GM23338 (cell line): ENCODE measurements around the gene SLC1A6. TPM values are rescaled to one million over a fixed set of nuclear protein-coding genes. Genes with fewer than 3 reads are reported as not detected.

ENCODE experiments used
- ATAC-seq: fragments of 200-7000 bp; cut with Tn5 transposase; 3 replicates; pipeline ENCODE4 v1.9.1; 2020
- DNase-seq: peaks from one replicate; pipeline ENCODE4 v3.0.0-alpha.2; 2015; ENCODE audit warnings: low spot score
- H2AFZ ChIP-seq: fragments of 200-600 bp; sonication (generic); 2 replicates; pipeline ENCODE4 v1.8.0; 2016; ENCODE audit warnings: antibody characterized with exemption, mild to moderate bottlenecking, moderate library complexity
- H3F3A ChIP-seq: fragments of 200-600 bp; sonication (generic); replicated peaks from 2 replicates; pipeline ENCODE4 v1.8.0; 2017; ENCODE audit warnings: antibody characterized with exemption, mixed run types, low read depth
- H3K27ac ChIP-seq: fragments of 200-600 bp; sonication (generic); 2 replicates; pipeline ENCODE4 v1.6.1; 2016; ENCODE audit warnings: low read depth
- H3K27me3 ChIP-seq: fragments of 200-600 bp; sonication (generic); 2 replicates; pipeline ENCODE4 v1.8.0; 2016; ENCODE audit warnings: mild to moderate bottlenecking, mixed run types, moderate library complexity; ENCODE audit not compliant: insufficient read depth
- H3K36me3 ChIP-seq: fragments of 200-600 bp; sonication (generic); 2 replicates; pipeline ENCODE4 v1.8.0; 2016; ENCODE audit warnings: mild to moderate bottlenecking; ENCODE audit not compliant: insufficient read depth
- H3K4me1 ChIP-seq: fragments of 200-600 bp; sonication (generic); 2 replicates; pipeline ENCODE4 v1.8.0; 2016; ENCODE audit warnings: mild to moderate bottlenecking, moderate library complexity; ENCODE audit not compliant: insufficient read depth
- H3K4me2 ChIP-seq: fragments of 200-600 bp; sonication (generic); 2 replicates; pipeline ENCODE4 v1.7.1; 2017; ENCODE audit warnings: mixed run types
- H3K4me3 ChIP-seq: fragments of 200-600 bp; sonication (generic); 2 replicates; pipeline ENCODE4 v1.6.1; 2016; ENCODE audit warnings: mixed run types
- H3K79me2 ChIP-seq: fragments of 200-600 bp; sonication (generic); replicated peaks from 2 replicates; pipeline ENCODE4 v1.8.0; 2017; ENCODE audit warnings: mild to moderate bottlenecking; ENCODE audit not compliant: insufficient read depth
- H3K9me2 ChIP-seq: fragments of 200-600 bp; sonication (generic); 2 replicates; pipeline ENCODE4 v1.8.0; 2017; ENCODE audit not compliant: insufficient read depth
- H4K20me1 ChIP-seq: fragments of 200-600 bp; sonication (generic); replicated peaks from 2 replicates; pipeline ENCODE4 v1.8.0; 2017; ENCODE audit warnings: mild to moderate bottlenecking; ENCODE audit not compliant: insufficient read depth
- H3K27ac Mint-ChIP-seq: 2 replicates; pipeline ENCODE4 v1.8.0; 2020; ENCODE audit warnings: inconsistent platforms, mild to moderate bottlenecking, moderate library complexity, mixed read lengths
- H3K27me3 Mint-ChIP-seq: 3 replicates; pipeline ENCODE4 v1.8.0; 2022; ENCODE audit warnings: low read depth, mild to moderate bottlenecking, moderate library complexity, mixed read lengths, inconsistent platforms; ENCODE audit not compliant: insufficient read depth, poor library complexity
- H3K36me3 Mint-ChIP-seq: 3 replicates; pipeline ENCODE4 v1.8.0; 2021; ENCODE audit warnings: low read depth, mild to moderate bottlenecking, inconsistent platforms, moderate library complexity, mixed read lengths
- H3K4me1 Mint-ChIP-seq: 3 replicates; pipeline ENCODE4 v1.8.0; 2020; ENCODE audit warnings: mild to moderate bottlenecking, inconsistent platforms, mixed read lengths
- H3K4me3 Mint-ChIP-seq: 3 replicates; pipeline ENCODE4 v1.8.0; 2021; ENCODE audit warnings: moderate library complexity, mild to moderate bottlenecking, inconsistent platforms, mixed read lengths
- H3K9me3 Mint-ChIP-seq: 3 replicates; pipeline ENCODE4 v1.8.0; 2020; ENCODE audit warnings: moderate library complexity, mild to moderate bottlenecking, inconsistent platforms, mixed read lengths
- CREB1 ChIP-seq: fragments of 250-450 bp; sonication (Bioruptor Pico); IDR thresholded peaks from 2 replicates; pipeline ENCODE4 v1.5.0; 2020; ENCODE audit warnings: low read depth, mild to moderate bottlenecking, moderate library complexity
- EZH2 ChIP-seq: fragments of 200-600 bp; sonication (generic); IDR thresholded peaks from one replicate; pipeline ENCODE4 v1.8.0; 2017; ENCODE audit warnings: antibody characterized with exemption, mild to moderate bottlenecking, low read depth; ENCODE audit not compliant: unreplicated experiment
- EZH2phosphoT487 ChIP-seq: fragments of 200-600 bp; sonication (generic); IDR thresholded peaks from one replicate; pipeline ENCODE4 v1.8.1; 2018; ENCODE audit warnings: antibody characterized with exemption; ENCODE audit not compliant: unreplicated experiment
- JUNB ChIP-seq: IDR thresholded peaks from one replicate; pipeline ENCODE4 v1.6.1; 2016; ENCODE audit warnings: antibody characterized with exemption; ENCODE audit not compliant: unreplicated experiment
- NANOG ChIP-seq: IDR thresholded peaks from 2 replicates; pipeline ENCODE4 v1.6.1; 2016; ENCODE audit warnings: antibody characterized with exemption, borderline replicate concordance
- POLR2AphosphoS5 ChIP-seq: IDR thresholded peaks from 2 replicates; pipeline ENCODE4 v1.6.1; 2016; ENCODE audit warnings: antibody characterized with exemption, low read depth
- STAT1 ChIP-seq: IDR thresholded peaks from one replicate; pipeline ENCODE4 v1.6.1; 2016; ENCODE audit warnings: antibody characterized with exemption; ENCODE audit not compliant: unreplicated experiment
- ZNF114 ChIP-seq: fragments of 250-450 bp; sonication (Bioruptor Pico); IDR thresholded peaks from 2 replicates; pipeline ENCODE4 v1.5.0; 2020; ENCODE audit warnings: mild to moderate bottlenecking, moderate library complexity
- ZNF331 ChIP-seq: fragments of 250-450 bp; sonication (Bioruptor Pico); IDR thresholded peaks from 2 replicates; pipeline ENCODE4 v1.5.0; 2020; ENCODE audit warnings: low read depth, mild to moderate bottlenecking, moderate library complexity
- polyA plus RNA-seq: library from polyadenylated mRNA; unstranded; fragments of >200 nt; fragmentation: Nextera tagmentation; extraction: Ambion mirVana; gene quantifications from 2 replicates; pipeline ENCODE4 v1.2.1, GENCODE V29; 2016
- total RNA-seq: library from RNA; depleted of rRNA; stranded (reverse); fragments of >200 nt; shearing (Covaris generic); gene quantifications from 2 replicates; pipeline ENCODE4 v1.2.3, GENCODE V29; 2014
- TF ChIP-seq, protein P1 (sequence below), 2 experiments: fragments of 200-600 bp in 1 of 2; sonication (generic) in 1 of 2; conservative IDR thresholded peaks; 2 replicates each; pipeline versions ENCODE4 v1.5.1 to v1.6.1; 2016 to 2017; ENCODE audit warnings: antibody characterized with exemption in 2 of 2, low read depth in 2 of 2, mild to moderate bottlenecking in 2 of 2, moderate library complexity in 1 of 2
- TF ChIP-seq, protein P2 (sequence below): IDR thresholded peaks from one replicate; pipeline ENCODE4 v1.6.1; 2018; ENCODE audit warnings: antibody characterized with exemption; ENCODE audit not compliant: unreplicated experiment
- TF ChIP-seq, protein P3 (sequence below): IDR thresholded peaks from 2 replicates; pipeline ENCODE4 v1.6.1; 2016; ENCODE audit warnings: antibody characterized with exemption
- TF ChIP-seq, protein P4 (sequence below): fragments of 250-450 bp; sonication (Bioruptor Pico); IDR thresholded peaks from 2 replicates; pipeline ENCODE4 v1.5.0; 2020; ENCODE audit warnings: mild to moderate bottlenecking, moderate library complexity

The SLC1A6 gene
- total and polyA plus RNA-seq, 2 experiments from 2014 or later, result 12.6 to 37.3 TPM

DNA sequence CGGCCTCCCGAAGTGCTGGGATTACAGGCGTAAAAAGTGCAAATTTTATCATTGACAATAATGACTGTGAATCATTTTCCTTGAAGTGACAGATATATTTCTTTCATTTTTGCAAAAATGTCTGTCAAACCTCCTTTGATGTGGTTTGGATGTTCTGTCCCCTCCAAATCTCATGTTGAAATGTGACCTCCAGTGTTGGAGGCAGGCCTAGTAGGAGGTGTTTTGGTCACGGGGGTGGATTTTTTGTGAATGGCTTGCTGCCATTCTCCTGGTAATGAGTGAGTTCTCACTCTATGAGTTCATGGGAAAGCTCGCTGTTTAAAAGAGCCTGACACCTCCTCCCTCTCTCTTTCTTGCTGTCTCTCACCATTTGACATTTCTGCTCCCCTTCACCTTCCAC lies 5.5 kb upstream of the SLC1A6 start (continued):
- TF ChIP-seq STAT1, result no peak
- TF ChIP-seq EZH2, result no peak

DNA sequence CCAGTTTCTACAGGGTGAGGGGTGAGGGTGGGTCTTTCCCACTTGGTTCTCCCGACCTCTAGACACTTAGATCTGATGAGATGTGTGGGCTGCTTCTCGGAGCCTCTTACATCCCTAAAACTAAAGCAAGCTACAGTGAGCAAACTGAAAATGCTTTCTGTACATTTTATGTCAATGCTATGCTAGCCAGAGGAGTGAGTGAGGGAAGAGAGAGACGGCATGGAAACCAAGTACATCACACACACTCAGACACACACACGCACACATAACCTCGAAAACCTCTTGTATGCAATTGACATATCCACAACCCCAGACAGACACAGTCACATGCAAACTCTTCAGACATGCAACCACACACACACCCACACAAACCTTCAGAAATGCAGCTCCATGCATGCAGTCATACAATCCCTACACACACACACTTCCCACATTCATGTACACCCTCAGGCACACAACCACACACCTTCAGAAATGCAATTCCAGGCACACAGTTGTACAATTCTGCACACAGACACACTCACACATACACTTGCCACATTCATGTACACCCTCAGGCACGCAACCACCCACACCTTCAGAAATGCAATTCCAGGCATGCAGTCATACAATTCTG lies 1.4 kb downstream of the SLC1A6 start:
- Mint-ChIP-seq H3K4me3 (peak overlapping the region; percentile 86), H3K9me3 (no peaks in the 10 kb centered on the region), H3K4me1 (peaks cover 17% of the 10 kb centered on the region), H3K36me3 (no peaks in the 10 kb centered on the region), H3K27me3 (peaks cover 15% of the 10 kb centered on the region), H3K27ac (no peak overlapping the region)
- peaks cover 6% of the 10 kb centered on the region; the same call in 1 of the 2 replicates for H4K20me1 ChIP-seq
- H3K4me3 ChIP-seq, result peak overlapping the region; percentile 80
- H3K9me2 ChIP-seq, result no peaks in the 10 kb centered on the region
- H3K4me1 ChIP-seq, result no peaks in the 10 kb centered on the region
- no peak overlapping the region for H3K27ac ChIP-seq
- TF ChIP-seq, protein P1, sequence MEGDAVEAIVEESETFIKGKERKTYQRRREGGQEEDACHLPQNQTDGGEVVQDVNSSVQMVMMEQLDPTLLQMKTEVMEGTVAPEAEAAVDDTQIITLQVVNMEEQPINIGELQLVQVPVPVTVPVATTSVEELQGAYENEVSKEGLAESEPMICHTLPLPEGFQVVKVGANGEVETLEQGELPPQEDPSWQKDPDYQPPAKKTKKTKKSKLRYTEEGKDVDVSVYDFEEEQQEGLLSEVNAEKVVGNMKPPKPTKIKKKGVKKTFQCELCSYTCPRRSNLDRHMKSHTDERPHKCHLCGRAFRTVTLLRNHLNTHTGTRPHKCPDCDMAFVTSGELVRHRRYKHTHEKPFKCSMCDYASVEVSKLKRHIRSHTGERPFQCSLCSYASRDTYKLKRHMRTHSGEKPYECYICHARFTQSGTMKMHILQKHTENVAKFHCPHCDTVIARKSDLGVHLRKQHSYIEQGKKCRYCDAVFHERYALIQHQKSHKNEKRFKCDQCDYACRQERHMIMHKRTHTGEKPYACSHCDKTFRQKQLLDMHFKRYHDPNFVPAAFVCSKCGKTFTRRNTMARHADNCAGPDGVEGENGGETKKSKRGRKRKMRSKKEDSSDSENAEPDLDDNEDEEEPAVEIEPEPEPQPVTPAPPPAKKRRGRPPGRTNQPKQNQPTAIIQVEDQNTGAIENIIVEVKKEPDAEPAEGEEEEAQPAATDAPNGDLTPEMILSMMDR (conservative IDR thresholded peaks at IDR 0.05; ENCODE audit: low read depth in 2 of 2), result no peak
- TF ChIP-seq JUNB (no peak), POLR2AphosphoS5 (no peak), EZH2 (no peak), EZH2phosphoT487 (no peak), ZNF114 (CRISPR knock-in tag) (no peak), NANOG (no peak), ZNF331 (CRISPR knock-in tag) (no peak), STAT1 (no peak), CREB1 (CRISPR knock-in tag) (no peak)
- TF ChIP-seq, protein P2, sequence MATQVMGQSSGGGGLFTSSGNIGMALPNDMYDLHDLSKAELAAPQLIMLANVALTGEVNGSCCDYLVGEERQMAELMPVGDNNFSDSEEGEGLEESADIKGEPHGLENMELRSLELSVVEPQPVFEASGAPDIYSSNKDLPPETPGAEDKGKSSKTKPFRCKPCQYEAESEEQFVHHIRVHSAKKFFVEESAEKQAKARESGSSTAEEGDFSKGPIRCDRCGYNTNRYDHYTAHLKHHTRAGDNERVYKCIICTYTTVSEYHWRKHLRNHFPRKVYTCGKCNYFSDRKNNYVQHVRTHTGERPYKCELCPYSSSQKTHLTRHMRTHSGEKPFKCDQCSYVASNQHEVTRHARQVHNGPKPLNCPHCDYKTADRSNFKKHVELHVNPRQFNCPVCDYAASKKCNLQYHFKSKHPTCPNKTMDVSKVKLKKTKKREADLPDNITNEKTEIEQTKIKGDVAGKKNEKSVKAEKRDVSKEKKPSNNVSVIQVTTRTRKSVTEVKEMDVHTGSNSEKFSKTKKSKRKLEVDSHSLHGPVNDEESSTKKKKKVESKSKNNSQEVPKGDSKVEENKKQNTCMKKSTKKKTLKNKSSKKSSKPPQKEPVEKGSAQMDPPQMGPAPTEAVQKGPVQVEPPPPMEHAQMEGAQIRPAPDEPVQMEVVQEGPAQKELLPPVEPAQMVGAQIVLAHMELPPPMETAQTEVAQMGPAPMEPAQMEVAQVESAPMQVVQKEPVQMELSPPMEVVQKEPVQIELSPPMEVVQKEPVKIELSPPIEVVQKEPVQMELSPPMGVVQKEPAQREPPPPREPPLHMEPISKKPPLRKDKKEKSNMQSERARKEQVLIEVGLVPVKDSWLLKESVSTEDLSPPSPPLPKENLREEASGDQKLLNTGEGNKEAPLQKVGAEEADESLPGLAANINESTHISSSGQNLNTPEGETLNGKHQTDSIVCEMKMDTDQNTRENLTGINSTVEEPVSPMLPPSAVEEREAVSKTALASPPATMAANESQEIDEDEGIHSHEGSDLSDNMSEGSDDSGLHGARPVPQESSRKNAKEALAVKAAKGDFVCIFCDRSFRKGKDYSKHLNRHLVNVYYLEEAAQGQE, result no peak
- TF ChIP-seq, protein P3, sequence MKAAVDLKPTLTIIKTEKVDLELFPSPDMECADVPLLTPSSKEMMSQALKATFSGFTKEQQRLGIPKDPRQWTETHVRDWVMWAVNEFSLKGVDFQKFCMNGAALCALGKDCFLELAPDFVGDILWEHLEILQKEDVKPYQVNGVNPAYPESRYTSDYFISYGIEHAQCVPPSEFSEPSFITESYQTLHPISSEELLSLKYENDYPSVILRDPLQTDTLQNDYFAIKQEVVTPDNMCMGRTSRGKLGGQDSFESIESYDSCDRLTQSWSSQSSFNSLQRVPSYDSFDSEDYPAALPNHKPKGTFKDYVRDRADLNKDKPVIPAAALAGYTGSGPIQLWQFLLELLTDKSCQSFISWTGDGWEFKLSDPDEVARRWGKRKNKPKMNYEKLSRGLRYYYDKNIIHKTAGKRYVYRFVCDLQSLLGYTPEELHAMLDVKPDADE, result no peak
- TF ChIP-seq, protein P4, sequence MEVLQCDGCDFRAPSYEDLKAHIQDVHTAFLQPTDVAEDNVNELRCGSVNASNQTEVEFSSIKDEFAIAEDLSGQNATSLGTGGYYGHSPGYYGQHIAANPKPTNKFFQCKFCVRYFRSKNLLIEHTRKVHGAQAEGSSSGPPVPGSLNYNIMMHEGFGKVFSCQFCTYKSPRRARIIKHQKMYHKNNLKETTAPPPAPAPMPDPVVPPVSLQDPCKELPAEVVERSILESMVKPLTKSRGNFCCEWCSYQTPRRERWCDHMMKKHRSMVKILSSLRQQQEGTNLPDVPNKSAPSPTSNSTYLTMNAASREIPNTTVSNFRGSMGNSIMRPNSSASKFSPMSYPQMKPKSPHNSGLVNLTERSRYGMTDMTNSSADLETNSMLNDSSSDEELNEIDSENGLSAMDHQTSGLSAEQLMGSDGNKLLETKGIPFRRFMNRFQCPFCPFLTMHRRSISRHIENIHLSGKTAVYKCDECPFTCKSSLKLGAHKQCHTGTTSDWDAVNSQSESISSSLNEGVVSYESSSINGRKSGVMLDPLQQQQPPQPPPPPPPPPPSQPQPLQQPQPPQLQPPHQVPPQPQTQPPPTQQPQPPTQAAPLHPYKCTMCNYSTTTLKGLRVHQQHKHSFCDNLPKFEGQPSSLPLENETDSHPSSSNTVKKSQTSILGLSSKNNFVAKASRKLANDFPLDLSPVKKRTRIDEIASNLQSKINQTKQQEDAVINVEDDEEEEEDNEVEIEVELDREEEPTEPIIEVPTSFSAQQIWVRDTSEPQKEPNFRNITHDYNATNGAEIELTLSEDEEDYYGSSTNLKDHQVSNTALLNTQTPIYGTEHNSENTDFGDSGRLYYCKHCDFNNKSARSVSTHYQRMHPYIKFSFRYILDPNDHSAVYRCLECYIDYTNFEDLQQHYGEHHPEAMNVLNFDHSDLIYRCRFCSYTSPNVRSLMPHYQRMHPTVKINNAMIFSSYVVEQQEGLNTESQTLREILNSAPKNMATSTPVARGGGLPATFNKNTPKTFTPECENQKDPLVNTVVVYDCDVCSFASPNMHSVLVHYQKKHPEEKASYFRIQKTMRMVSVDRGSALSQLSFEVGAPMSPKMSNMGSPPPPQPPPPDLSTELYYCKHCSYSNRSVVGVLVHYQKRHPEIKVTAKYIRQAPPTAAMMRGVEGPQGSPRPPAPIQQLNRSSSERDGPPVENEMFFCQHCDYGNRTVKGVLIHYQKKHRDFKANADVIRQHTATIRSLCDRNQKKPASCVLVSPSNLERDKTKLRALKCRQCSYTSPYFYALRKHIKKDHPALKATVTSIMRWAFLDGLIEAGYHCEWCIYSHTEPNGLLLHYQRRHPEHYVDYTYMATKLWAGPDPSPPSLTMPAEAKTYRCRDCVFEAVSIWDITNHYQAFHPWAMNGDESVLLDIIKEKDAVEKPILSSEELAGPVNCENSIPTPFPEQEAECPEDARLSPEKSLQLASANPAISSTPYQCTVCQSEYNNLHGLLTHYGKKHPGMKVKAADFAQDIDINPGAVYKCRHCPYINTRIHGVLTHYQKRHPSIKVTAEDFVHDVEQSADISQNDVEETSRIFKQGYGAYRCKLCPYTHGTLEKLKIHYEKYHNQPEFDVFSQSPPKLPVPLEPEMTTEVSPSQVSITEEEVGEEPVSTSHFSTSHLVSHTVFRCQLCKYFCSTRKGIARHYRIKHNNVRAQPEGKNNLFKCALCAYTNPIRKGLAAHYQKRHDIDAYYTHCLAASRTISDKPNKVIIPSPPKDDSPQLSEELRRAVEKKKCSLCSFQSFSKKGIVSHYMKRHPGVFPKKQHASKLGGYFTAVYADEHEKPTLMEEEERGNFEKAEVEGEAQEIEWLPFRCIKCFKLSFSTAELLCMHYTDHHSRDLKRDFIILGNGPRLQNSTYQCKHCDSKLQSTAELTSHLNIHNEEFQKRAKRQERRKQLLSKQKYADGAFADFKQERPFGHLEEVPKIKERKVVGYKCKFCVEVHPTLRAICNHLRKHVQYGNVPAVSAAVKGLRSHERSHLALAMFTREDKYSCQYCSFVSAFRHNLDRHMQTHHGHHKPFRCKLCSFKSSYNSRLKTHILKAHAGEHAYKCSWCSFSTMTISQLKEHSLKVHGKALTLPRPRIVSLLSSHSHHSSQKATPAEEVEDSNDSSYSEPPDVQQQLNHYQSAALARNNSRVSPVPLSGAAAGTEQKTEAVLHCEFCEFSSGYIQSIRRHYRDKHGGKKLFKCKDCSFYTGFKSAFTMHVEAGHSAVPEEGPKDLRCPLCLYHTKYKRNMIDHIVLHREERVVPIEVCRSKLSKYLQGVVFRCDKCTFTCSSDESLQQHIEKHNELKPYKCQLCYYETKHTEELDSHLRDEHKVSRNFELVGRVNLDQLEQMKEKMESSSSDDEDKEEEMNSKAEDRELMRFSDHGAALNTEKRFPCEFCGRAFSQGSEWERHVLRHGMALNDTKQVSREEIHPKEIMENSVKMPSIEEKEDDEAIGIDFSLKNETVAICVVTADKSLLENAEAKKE (CRISPR knock-in tag), result no peak
- peaks cover 8% of the 10 kb centered on the region; the same call in 1 of the 2 replicates for H3K27me3 ChIP-seq
- H3K4me2 ChIP-seq, result peak overlapping the region; percentile 85
- H2AFZ ChIP-seq, result no peak overlapping the region
- H3K79me2 ChIP-seq, result no peaks in the 10 kb centered on the region
- DNase-seq (no peak), ATAC-seq (no peak)
- H3F3A ChIP-seq, result no peaks in the 10 kb centered on the region
- H3K36me3 ChIP-seq, result no peaks in the 10 kb centered on the region
